H9 (cell line): Measurements from ENCODE around the gene CD47. TPM values are rescaled to one million over a fixed set of nuclear protein-coding genes. Genes with fewer than 3 reads are reported as not detected.

Experiments used
- DNase-seq: peaks from one replicate; pipeline ENCODE4 v3.0.0-alpha.2; 2017
- H2AFZ ChIP-seq: one replicate; pipeline ENCODE4 v1.6.1; 2013; ENCODE audit warnings: mild to moderate bottlenecking, low read length, control low read depth, moderate library complexity
- H2AK5ac ChIP-seq: 2 replicates; pipeline ENCODE4 v1.6.1; 2013; ENCODE audit warnings: low read length, control low read depth, mixed read lengths; ENCODE audit not compliant: insufficient read length
- H2BK120ac ChIP-seq: one replicate; pipeline ENCODE4 v1.6.1; 2013; ENCODE audit warnings: low read depth, mild to moderate bottlenecking, low read length, control low read depth, inconsistent platforms; ENCODE audit not compliant: poor library complexity, severe bottlenecking
- H2BK12ac ChIP-seq: 2 replicates; pipeline ENCODE4 v1.6.1; 2013; ENCODE audit warnings: low read length, control low read depth, mixed read lengths, low read depth; ENCODE audit not compliant: insufficient read length
- H2BK15ac ChIP-seq: 2 replicates; pipeline ENCODE4 v1.6.1; 2013; ENCODE audit warnings: low read depth, low read length, control low read depth
- H2BK20ac ChIP-seq: one replicate; pipeline ENCODE4 v1.6.1; 2013; ENCODE audit warnings: low read depth, mild to moderate bottlenecking, low read length, control low read depth, inconsistent platforms; ENCODE audit not compliant: poor library complexity, severe bottlenecking
- H2BK5ac ChIP-seq: 2 replicates; pipeline ENCODE4 v1.6.1; 2013; ENCODE audit warnings: low read length, control low read depth, mixed read lengths; ENCODE audit not compliant: insufficient read length
- H3K14ac ChIP-seq: 2 replicates; pipeline ENCODE4 v1.6.1; 2013; ENCODE audit warnings: low read length, control low read depth; ENCODE audit not compliant: insufficient read depth
- H3K18ac ChIP-seq: 2 replicates; pipeline ENCODE4 v1.6.1; 2013; ENCODE audit warnings: low read depth, mild to moderate bottlenecking, mixed read lengths, low read length, control low read depth; ENCODE audit not compliant: insufficient read length
- H3K23ac ChIP-seq: 2 replicates; pipeline ENCODE4 v1.6.1; 2013; ENCODE audit warnings: low read length, control low read depth, mixed read lengths, low read depth; ENCODE audit not compliant: insufficient read length
- H3K23me2 ChIP-seq: 2 replicates; pipeline ENCODE4 v1.6.1; 2013; ENCODE audit warnings: low read depth, mild to moderate bottlenecking, mixed read lengths, low read length, control low read depth; ENCODE audit not compliant: insufficient read length, poor library complexity, severe bottlenecking
- H3K27ac ChIP-seq: 2 replicates; pipeline ENCODE4 v1.5.1; 2013; ENCODE audit warnings: low read length, control low read depth, mixed read lengths, low read depth; ENCODE audit not compliant: insufficient read length
- H3K27me3 ChIP-seq: 2 replicates; pipeline ENCODE4 v1.6.1; 2013; ENCODE audit warnings: low read length, control low read depth, inconsistent platforms; ENCODE audit not compliant: insufficient read depth
- H3K4ac ChIP-seq: 2 replicates; pipeline ENCODE4 v1.6.1; 2013; ENCODE audit warnings: low read depth, mild to moderate bottlenecking, control low read depth, inconsistent platforms, low read length, moderate library complexity
- H3K4me1 ChIP-seq: 2 replicates; pipeline ENCODE4 v1.6.1; 2013; ENCODE audit warnings: low read length, control low read depth, inconsistent platforms; ENCODE audit not compliant: insufficient read depth
- H3K4me2 ChIP-seq: 2 replicates; pipeline ENCODE4 v1.6.1; 2013; ENCODE audit warnings: low read length, control low read depth, mixed read lengths; ENCODE audit not compliant: insufficient read length, insufficient read depth
- H3K56ac ChIP-seq: 2 replicates; pipeline ENCODE4 v1.6.1; 2013; ENCODE audit warnings: low read depth, mild to moderate bottlenecking, mixed read lengths, low read length, control low read depth; ENCODE audit not compliant: insufficient read length
- H3K79me1 ChIP-seq: 2 replicates; pipeline ENCODE4 v1.6.1; 2013; ENCODE audit warnings: low read depth, mild to moderate bottlenecking, moderate library complexity, low read length, control low read depth, inconsistent platforms; ENCODE audit not compliant: insufficient read depth, poor library complexity, severe bottlenecking
- H3K79me2 ChIP-seq: 2 replicates; pipeline ENCODE4 v1.6.1; 2013; ENCODE audit warnings: low read length, control low read depth, inconsistent platforms; ENCODE audit not compliant: insufficient read depth
- H3K9ac ChIP-seq: 2 replicates; pipeline ENCODE4 v1.6.1; 2013; ENCODE audit warnings: low read length, control low read depth, mixed read lengths; ENCODE audit not compliant: insufficient read length; ENCODE audit errors: extremely low read depth
- H3K9me3 ChIP-seq: one replicate; pipeline ENCODE4 v1.6.1; 2013; ENCODE audit warnings: low read depth, low read length, inconsistent platforms; ENCODE audit not compliant: control insufficient read depth
- H3T11ph ChIP-seq: one replicate; pipeline ENCODE4 v1.6.1; 2013; ENCODE audit warnings: mild to moderate bottlenecking, low read length, control low read depth, inconsistent platforms
- H4K20me1 ChIP-seq: one replicate; pipeline ENCODE4 v1.6.1; 2013; ENCODE audit not compliant: control insufficient read depth, insufficient read length, insufficient read depth
- H4K5ac ChIP-seq: 2 replicates; pipeline ENCODE4 v1.6.1; 2013; ENCODE audit warnings: low read depth, mild to moderate bottlenecking, mixed read lengths, low read length, control low read depth; ENCODE audit not compliant: insufficient read length
- H4K8ac ChIP-seq: replicated peaks from 2 replicates; pipeline ENCODE4 v1.6.1; 2013; ENCODE audit warnings: low read length, control low read depth, mixed read lengths, low read depth; ENCODE audit not compliant: insufficient read length
- H4K91ac ChIP-seq: 2 replicates; pipeline ENCODE4 v1.6.1; 2013; ENCODE audit warnings: low read depth, mild to moderate bottlenecking, moderate library complexity, mixed read lengths, low read length, control low read depth; ENCODE audit not compliant: insufficient read length
- H3K27ac Mint-ChIP-seq, 3 experiments: 2 replicates in 2 of 3; 3 replicates in 1 of 3; pipeline ENCODE4 v1.8.0; 2020 to 2021; ENCODE audit warnings: mixed read lengths in 3 of 3, mild to moderate bottlenecking in 1 of 3, moderate library complexity in 1 of 3
- H3K27me3 Mint-ChIP-seq: 2 replicates; pipeline ENCODE4 v1.8.0; 2021; ENCODE audit warnings: low read depth, mild to moderate bottlenecking, moderate library complexity, mixed read lengths
- H3K36me3 Mint-ChIP-seq, 3 experiments: 2 replicates in 2 of 3; 3 replicates in 1 of 3; pipeline ENCODE4 v1.8.0; 2020 to 2021; ENCODE audit warnings: low read depth in 3 of 3, mixed read lengths in 3 of 3; ENCODE audit not compliant: insufficient read depth in 1 of 3
- H3K4me1 Mint-ChIP-seq, 2 experiments: 2 replicates each; pipeline ENCODE4 v1.8.0; 2020; ENCODE audit warnings: mixed read lengths in 2 of 2
- H3K4me3 Mint-ChIP-seq, 2 experiments: 2 replicates in 1 of 2; 3 replicates in 1 of 2; pipeline ENCODE4 v1.8.0; 2020 to 2021; ENCODE audit warnings: mild to moderate bottlenecking in 2 of 2, mixed read lengths in 2 of 2, moderate library complexity in 1 of 2
- H3K9me3 Mint-ChIP-seq, 2 experiments: 2 replicates in 1 of 2; 3 replicates in 1 of 2; pipeline ENCODE4 v1.8.0; 2020; ENCODE audit warnings: mild to moderate bottlenecking in 2 of 2, mixed read lengths in 2 of 2, moderate library complexity in 1 of 2
- WGBS: extraction: QIAGEN DNeasy Blood & Tissue Kit; methylation state at CpG from one replicate; pipeline ENCODE4 v1.1.7; 2013; ENCODE audit warnings: missing lambda C conversion rate, low lambda C conversion rate, mixed read lengths; ENCODE audit not compliant: insufficient read length; ENCODE audit errors: extremely low coverage; 5-methylcytosine and 5-hydroxymethylcytosine counted together
- total RNA-seq: library from RNA; stranded (reverse); gene quantifications from 2 replicates; pipeline ENCODE4 v1.2.1, GENCODE V29; 2021
- TF ChIP-seq, protein P1 (sequence below): fragments of 200-600 bp; sonication (generic); conservative IDR thresholded peaks from 3 replicates; pipeline ENCODE4 v1.8.0; 2021; ENCODE audit warnings: antibody characterized with exemption, mild to moderate bottlenecking

The CD47 gene
- total RNA-seq, 1 experiment from 2014 or later = 15.4 TPM

- Histone ChIP-seq H3K56ac (no peak overlapping the region), H3K23ac (no peak overlapping the region), H3K79me2 (no peaks in the 10 kb centered on the region), H3K4ac (no peak overlapping the region), H3K14ac (no peak overlapping the region), H3K23me2 (no peaks in the 10 kb centered on the region), H2AK5ac (no peak overlapping the region), H2BK12ac (no peak overlapping the region), H3K79me1 (no peaks in the 10 kb centered on the region), H3K9me3 (no peaks in the 10 kb centered on the region), H4K8ac (no peak overlapping the region), H3K18ac (no peak overlapping the region), H3K27me3 (no peaks in the 10 kb centered on the region), H2AFZ (no peak overlapping the region), H3K27ac (no peak overlapping the region), H3K4me2 (no peak overlapping the region), H4K20me1 (no peaks in the 10 kb centered on the region), H2BK20ac (no peak overlapping the region), H4K5ac (no peak overlapping the region), H3K9ac (no peak overlapping the region), H2BK15ac (no peak overlapping the region), H2BK120ac (no peak overlapping the region), H4K91ac (no peak overlapping the region), H3K4me1 (peaks cover 4% of the 10 kb centered on the region; the same call in 1 of the 2 replicates), H3T11ph (no peak overlapping the region), H2BK5ac (no peak overlapping the region)
- DNase-seq = no peak
- no peak overlapping the region for H3K4me3 Mint-ChIP-seq
- no peak overlapping the region; a peak in 1 of 7 replicates for H3K27ac Mint-ChIP-seq
- H3K9me3 Mint-ChIP-seq = no peaks in the 10 kb centered on the region; a peak in 1 of 5 replicates
- WGBS = no CpG with 5 or more reads among the region's 9 CpGs
- H3K4me1 Mint-ChIP-seq = peaks cover 15 to 16% of the 10 kb centered on the region in 2 experiments
- no peaks in the 10 kb centered on the region; a peak in 1 of 7 replicates for H3K36me3 Mint-ChIP-seq
- TF ChIP-seq, protein P1, sequence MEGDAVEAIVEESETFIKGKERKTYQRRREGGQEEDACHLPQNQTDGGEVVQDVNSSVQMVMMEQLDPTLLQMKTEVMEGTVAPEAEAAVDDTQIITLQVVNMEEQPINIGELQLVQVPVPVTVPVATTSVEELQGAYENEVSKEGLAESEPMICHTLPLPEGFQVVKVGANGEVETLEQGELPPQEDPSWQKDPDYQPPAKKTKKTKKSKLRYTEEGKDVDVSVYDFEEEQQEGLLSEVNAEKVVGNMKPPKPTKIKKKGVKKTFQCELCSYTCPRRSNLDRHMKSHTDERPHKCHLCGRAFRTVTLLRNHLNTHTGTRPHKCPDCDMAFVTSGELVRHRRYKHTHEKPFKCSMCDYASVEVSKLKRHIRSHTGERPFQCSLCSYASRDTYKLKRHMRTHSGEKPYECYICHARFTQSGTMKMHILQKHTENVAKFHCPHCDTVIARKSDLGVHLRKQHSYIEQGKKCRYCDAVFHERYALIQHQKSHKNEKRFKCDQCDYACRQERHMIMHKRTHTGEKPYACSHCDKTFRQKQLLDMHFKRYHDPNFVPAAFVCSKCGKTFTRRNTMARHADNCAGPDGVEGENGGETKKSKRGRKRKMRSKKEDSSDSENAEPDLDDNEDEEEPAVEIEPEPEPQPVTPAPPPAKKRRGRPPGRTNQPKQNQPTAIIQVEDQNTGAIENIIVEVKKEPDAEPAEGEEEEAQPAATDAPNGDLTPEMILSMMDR = no peak
- H3K27me3 Mint-ChIP-seq = no peaks in the 10 kb centered on the region; the same call in 1 of the 2 replicates
These were observed 36.6 kb upstream of the CD47 start for GRCh38 chr3:108127301-108127988.
